HL-60/S4 (cell line): ENCODE measurements around the gene PPFIBP1.

Source experiments
- in situ Hi-C: fragments of 300-500 bp; cut with MboI; formaldehyde crosslinking; loops from 2 replicates; pipeline ENCODE4 v1.14.3; 2022; ENCODE audit warnings: low sequenced_read_pairs

Gene PPFIBP1

GRCh38 chr12:27511723-27512045 lies 12.3 kb upstream of the PPFIBP1 start:
- in situ Hi-C loops = no loop called here

- in situ Hi-C loops = no loop called here
Observed at GRCh38 chr12:27513155-27513824, 10.7 kb upstream of the PPFIBP1 start.

- in situ Hi-C loops = no loop called here
Observed at GRCh38 chr12:27515671-27516070, 8.3 kb upstream of the PPFIBP1 start.

GRCh38 chr12:27516625-27517024 lies 7.4 kb upstream of the PPFIBP1 start:
- in situ Hi-C loops = no loop called here

GRCh38 chr12:27517546-27517945 lies 6.5 kb upstream of the PPFIBP1 start:
- in situ Hi-C loops = no loop called here

- in situ Hi-C loops = no loop called here
Observed at GRCh38 chr12:27517961-27518665, 5.9 kb upstream of the PPFIBP1 start.

GRCh38 chr12:27521066-27521465 lies 2.9 kb upstream of the PPFIBP1 start:
- in situ Hi-C loops = no loop called here

- in situ Hi-C loops = no loop called here
Observed at GRCh38 chr12:27521981-27522380, 2.0 kb upstream of the PPFIBP1 start.

GRCh38 chr12:27523305-27523641 lies 733 bp upstream of the PPFIBP1 start:
- in situ Hi-C loops = no loop called here

- in situ Hi-C loops = no loop called here
Observed at GRCh38 chr12:27524494-27524835, 459 bp downstream of the PPFIBP1 start.

GRCh38 chr12:27524839-27525753 lies 1.1 kb downstream of the PPFIBP1 start:
- in situ Hi-C loops = no loop called here

- in situ Hi-C loops = no loop called here
Observed at GRCh38 chr12:27527512-27527911, 3.5 kb downstream of the PPFIBP1 start.

- in situ Hi-C loops = no loop called here
Observed at GRCh38 chr12:27528788-27529187, 4.8 kb downstream of the PPFIBP1 start.

GRCh38 chr12:27530157-27530922 lies 6.3 kb downstream of the PPFIBP1 start:
- in situ Hi-C loops = no loop called here

- in situ Hi-C loops = no loop called here
Observed at GRCh38 chr12:27531896-27532295, 7.9 kb downstream of the PPFIBP1 start.

- in situ Hi-C loops = no loop called here
Observed at GRCh38 chr12:27534060-27534764, 10.2 kb downstream of the PPFIBP1 start.

- in situ Hi-C loops = no loop called here
Observed at GRCh38 chr12:27534765-27535161, 10.8 kb downstream of the PPFIBP1 start.

- in situ Hi-C loops = no loop called here
Observed at GRCh38 chr12:27535318-27535717, 11.3 kb downstream of the PPFIBP1 start.

- in situ Hi-C loops = no loop called here
Observed at GRCh38 chr12:27537855-27538675, 14.1 kb downstream of the PPFIBP1 start.

- in situ Hi-C loops = no loop called here
Observed at GRCh38 chr12:27539191-27539631, 15.2 kb downstream of the PPFIBP1 start.
